Epithelial cell of proximal tubule (primary cell): Measurements from ENCODE around the gene RALGAPA2. TPM values are rescaled to one million over a fixed set of nuclear protein-coding genes. Genes with fewer than 3 reads are reported as not detected.

Source experiments
- DNase-seq: peaks from one replicate; pipeline ENCODE4 v3.0.0-alpha.2; 2011; ENCODE audit warnings: low read depth
- H3K4me3 ChIP-seq: 2 replicates; pipeline ENCODE4 v1.5.1; 2011; ENCODE audit warnings: low read depth, mild to moderate bottlenecking, low read length
- CTCF ChIP-seq: conservative IDR thresholded peaks from 2 replicates; pipeline ENCODE4 v1.5.1; 2012; ENCODE audit warnings: low read depth, mild to moderate bottlenecking, low read length
- total RNA-seq: library from RNA; depleted of rRNA; stranded (reverse); fragments of >200 nt; gene quantifications from 2 replicates; pipeline ENCODE4 v1.2.3, GENCODE V29; 2015

RALGAPA2 gene
- total RNA-seq, 1 donor from 2014 or later = 13.8 TPM

DNA sequence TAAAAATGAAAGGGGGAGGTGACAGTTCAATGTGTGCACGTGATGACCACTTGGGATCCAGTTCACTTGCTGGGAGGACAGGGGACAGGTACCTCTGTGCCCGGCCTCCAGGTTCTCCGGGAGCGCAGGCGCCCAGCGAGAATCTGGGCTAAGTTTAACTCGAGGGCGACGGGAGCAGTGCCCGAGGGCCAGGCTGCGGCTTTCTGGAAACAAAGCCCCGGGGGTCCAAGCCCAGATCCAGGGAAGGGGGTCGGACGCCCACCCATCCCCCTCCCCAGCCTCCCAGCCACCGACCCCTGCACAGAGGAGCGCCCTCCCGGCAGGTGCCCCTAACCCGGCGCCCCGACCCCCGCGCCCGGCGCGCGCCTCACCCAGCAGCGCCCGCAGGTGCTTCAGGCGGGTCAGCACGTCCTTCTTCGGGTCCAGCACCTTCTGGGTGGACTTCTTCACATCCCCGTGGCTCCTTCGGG, 405 bp downstream of the RALGAPA2 start:
- peak overlapping the region; percentile 84 for H3K4me3 ChIP-seq
- DNase-seq = no peak
- no peak for TF ChIP-seq CTCF

DNA sequence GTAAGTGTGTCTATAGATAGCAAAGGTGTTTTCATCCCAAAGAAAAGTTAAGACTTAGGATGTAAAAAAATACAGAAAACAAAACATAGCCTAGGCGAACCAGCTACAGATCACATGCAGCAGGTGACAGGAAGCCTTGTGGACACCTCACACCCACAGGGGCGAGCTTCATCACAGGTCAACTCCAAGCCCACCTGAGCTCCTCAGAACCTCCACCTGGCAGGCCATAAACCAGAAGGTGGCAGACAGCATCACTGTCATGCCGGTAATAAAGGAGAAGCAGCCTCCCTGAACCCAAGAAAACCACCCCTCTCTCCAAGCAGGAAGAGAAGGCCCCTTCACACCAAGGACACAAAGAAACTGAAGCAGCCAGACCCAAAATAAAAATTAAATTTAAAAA, 1.0 kb downstream of the RALGAPA2 start:
- no peak for TF ChIP-seq CTCF
- no peak for DNase-seq
- peak overlapping the region; percentile 84 for H3K4me3 ChIP-seq

GRCh38 chr20:20710443-20711315, 1.8 kb downstream of the RALGAPA2 start:
- no peak for TF ChIP-seq CTCF
- peak overlapping the region; percentile 84 for H3K4me3 ChIP-seq
- peak; percentile 64 for DNase-seq

- DNase-seq = no peak
- H3K4me3 ChIP-seq = peak overlapping the region; percentile 84
- TF ChIP-seq CTCF = no peak
Observed at GRCh38 chr20:20709887-20710286, 2.6 kb downstream of the RALGAPA2 start.

DNA sequence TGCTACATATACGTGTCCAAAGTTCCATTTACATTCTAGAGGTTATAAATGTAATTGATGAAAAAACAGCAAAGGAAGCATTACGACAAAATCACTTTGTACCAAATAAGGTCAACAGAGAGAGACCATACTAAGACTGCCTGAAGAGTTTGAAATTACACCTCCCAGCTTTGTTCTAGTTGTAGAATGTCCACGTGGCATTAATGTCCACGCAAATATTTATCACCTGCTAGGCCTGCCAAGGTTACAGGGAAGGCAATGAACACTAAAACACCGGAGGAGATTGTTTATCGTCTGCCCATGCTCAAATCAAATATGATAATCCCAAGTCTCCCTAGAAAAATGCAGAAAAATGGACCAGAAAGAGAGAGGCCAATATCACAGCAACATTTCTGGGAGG, 6.2 kb downstream of the RALGAPA2 start:
- no peak overlapping the region for H3K4me3 ChIP-seq
- no peak for DNase-seq
- no peak for TF ChIP-seq CTCF

- DNase-seq = no peak
- TF ChIP-seq CTCF = no peak
- H3K4me3 ChIP-seq = no peak overlapping the region
Observed at GRCh38 chr20:20702330-20703245, 9.9 kb downstream of the RALGAPA2 start.
